ENCODE results near the gene OTOP3.
A peak's percentile ranks its signal among the peaks of the same experiment; 100 is the strongest.

OTOP3 gene

GRCh38 chr17:74954665-74955421, 19.1 kb downstream of the OTOP3 start:
- no peak for DNase-seq (ENCODE audit: low read depth, low spot score)
- TF ChIP-seq CTCF (IDR thresholded peaks at IDR 0.05; ENCODE audit: low read depth, low read length): no peak
- no peak overlapping the region for H3K4me3 ChIP-seq (ENCODE audit: low read depth, low read length)
- in situ Hi-C loops (cut with HindIII; ENCODE audit: low sequenced_read_pairs): no loop called here

GRCh38 chr17:74956093-74956492, 20.4 kb downstream of the OTOP3 start:
- H3K4me3 ChIP-seq (ENCODE audit: low read depth, low read length): no peak overlapping the region
- in situ Hi-C loops (cut with HindIII; ENCODE audit: low sequenced_read_pairs): no loop called here
- no peak for DNase-seq (ENCODE audit: low read depth, low spot score)
- no peak for TF ChIP-seq CTCF (IDR thresholded peaks at IDR 0.05; ENCODE audit: low read depth, low read length)

- peak; percentile 97 for TF ChIP-seq CTCF (IDR thresholded peaks at IDR 0.05; ENCODE audit: low read depth, low read length)
- peak; percentile 45 for DNase-seq (ENCODE audit: low read depth, low spot score)
- no peak overlapping the region for H3K4me3 ChIP-seq (ENCODE audit: low read depth, low read length)
- in situ Hi-C loops (cut with HindIII; ENCODE audit: low sequenced_read_pairs): no loop called here
Observed at GRCh38 chr17:74957935-74958740, 22.4 kb downstream of the OTOP3 start.

- no peak for DNase-seq (ENCODE audit: low read depth, low spot score)
- in situ Hi-C loops (cut with HindIII; ENCODE audit: low sequenced_read_pairs): no loop called here
- no peak for TF ChIP-seq CTCF (IDR thresholded peaks at IDR 0.05; ENCODE audit: low read depth, low read length)
Observed at GRCh38 chr17:74959826-74960515, 24.3 kb downstream of the OTOP3 start.

GRCh38 chr17:74960570-74961342, 25.1 kb downstream of the OTOP3 start:
- peak; percentile 18 for DNase-seq (ENCODE audit: low read depth, low spot score)
- peak; percentile 53 for TF ChIP-seq CTCF (IDR thresholded peaks at IDR 0.05; ENCODE audit: low read depth, low read length)
- in situ Hi-C loops (cut with HindIII; ENCODE audit: low sequenced_read_pairs): no loop called here
- H3K4me3 ChIP-seq (ENCODE audit: low read depth, low read length): no peak overlapping the region

More at GRCh38 chr17:74959826-74960515, 24.3 kb downstream of the OTOP3 start:
- no peak overlapping the region for H3K4me3 ChIP-seq (ENCODE audit: low read depth, low read length)
